ENCODE data around the gene STEAP2. TPM values are rescaled to one million over a fixed set of nuclear protein-coding genes. Genes with fewer than 3 reads are reported as not detected.

STEAP2 gene
- not detected for total RNA-seq
- polyA plus RNA-seq, result not detected
- total RNA-seq, result 0 reads per million in 6 experiments

- peaks cover 2 to 9% (median 7%) of the 10 kb centered on the region in 4 donors for H3K4me1 Mint-ChIP-seq
- H3K9me3 Mint-ChIP-seq, result no peaks in the 10 kb centered on the region
Observed at GRCh38 chr7:90211391-90212148, at the start of gene STEAP2. Gene STEAP2, plus strand, starts transcription at chr7:90211740. Its CDS starts 13,343 bp downstream, at chr7:90225083.

GRCh38 chr7:90163534-90163933, 48.0 kb upstream of the STEAP2 start:
- H3K27me3 Mint-ChIP-seq, result peaks cover 7 to 33% (median 10%) of the 10 kb centered on the region in 5 donors
- ATAC-seq, result no peak
- POLR2A ChIA-PET, result no interaction called here

More at GRCh38 chr7:90211391-90212148, at the start of gene STEAP2:
- Mint-ChIP-seq H3K27ac (no peak within 1 kb of the TSS), H3K4me3 (peak within 1 kb of the TSS in 5 of 10 donors; percentile 16 to 60 (median 52)), H3K36me3 (no peaks in the 10 kb centered on the region), H3K27me3 (peaks cover 5 to 25% (median 16%) of the 10 kb centered on the region in 5 donors)
- DNase-seq, result peak in 2 of 10 donors; percentile 3 to 6
- POLR2A ChIA-PET, result no interaction called here
- ATAC-seq, result peak in 1 of 2 donors; percentile 37

GRCh38 chr7:90165724-90166123, 45.8 kb upstream of the STEAP2 start:
- Mint-ChIP-seq H3K27me3 (peaks cover 7 to 39% (median 11%) of the 10 kb centered on the region in 5 donors), H3K9me3 (peaks cover 0 to 8% (median 0%) of the 10 kb centered on the region in 9 donors), H3K27ac (no peak overlapping the region), H3K36me3 (no peaks in the 10 kb centered on the region), H3K4me1 (no peaks in the 10 kb centered on the region), H3K4me3 (no peak overlapping the region)
- POLR2A ChIA-PET, result no interaction called here
- DNase-seq, result no peak
- ATAC-seq, result no peak

More at GRCh38 chr7:90163534-90163933, 48.0 kb upstream of the STEAP2 start:
- no peaks in the 10 kb centered on the region for H3K4me1 Mint-ChIP-seq
- H3K27ac Mint-ChIP-seq, result no peak overlapping the region
- no peak for DNase-seq
- H3K9me3 Mint-ChIP-seq, result no peaks in the 10 kb centered on the region
- H3K4me3 Mint-ChIP-seq, result no peak overlapping the region
- H3K36me3 Mint-ChIP-seq, result no peaks in the 10 kb centered on the region

- DNase-seq (no peak), ATAC-seq (no peak)
- Mint-ChIP-seq H3K27ac (no peak overlapping the region), H3K36me3 (no peaks in the 10 kb centered on the region), H3K4me3 (no peak overlapping the region), H3K4me1 (no peaks in the 10 kb centered on the region), H3K9me3 (peaks cover 0 to 12% (median 0%) of the 10 kb centered on the region in 9 donors), H3K27me3 (peaks cover 7 to 43% (median 14%) of the 10 kb centered on the region in 5 donors)
- POLR2A ChIA-PET, result no interaction called here
Observed at GRCh38 chr7:90166153-90166552, 45.4 kb upstream of the STEAP2 start.

GRCh38 chr7:90167361-90167760, 44.2 kb upstream of the STEAP2 start:
- H3K4me1 Mint-ChIP-seq, result no peaks in the 10 kb centered on the region
- no peak for DNase-seq
- no peak overlapping the region for H3K4me3 Mint-ChIP-seq
- no peak overlapping the region for H3K27ac Mint-ChIP-seq
- POLR2A ChIA-PET, result no interaction called here
- peaks cover 0 to 13% (median 2%) of the 10 kb centered on the region in 9 donors for H3K9me3 Mint-ChIP-seq
- ATAC-seq, result no peak
- H3K27me3 Mint-ChIP-seq, result peaks cover 16 to 55% (median 24%) of the 10 kb centered on the region in 5 donors
- no peaks in the 10 kb centered on the region for H3K36me3 Mint-ChIP-seq

- no peaks in the 10 kb centered on the region for H3K4me1 Mint-ChIP-seq
- peaks cover 0 to 13% (median 2%) of the 10 kb centered on the region in 9 donors for H3K9me3 Mint-ChIP-seq
- POLR2A ChIA-PET, result no interaction called here
- peaks cover 14 to 53% (median 20%) of the 10 kb centered on the region in 5 donors for H3K27me3 Mint-ChIP-seq
- no peak overlapping the region for H3K27ac Mint-ChIP-seq
- ATAC-seq (no peak), DNase-seq (no peak)
- H3K36me3 Mint-ChIP-seq, result no peaks in the 10 kb centered on the region
- no peak overlapping the region for H3K4me3 Mint-ChIP-seq
Observed at GRCh38 chr7:90169891-90170290, 41.6 kb upstream of the STEAP2 start.

- no peak overlapping the region for H3K4me3 Mint-ChIP-seq
- H3K9me3 Mint-ChIP-seq, result peaks cover 0 to 13% (median 2%) of the 10 kb centered on the region in 9 donors
- H3K4me1 Mint-ChIP-seq, result no peaks in the 10 kb centered on the region
- ATAC-seq, result no peak
- DNase-seq, result no peak
- POLR2A ChIA-PET, result no interaction called here
- no peak overlapping the region for H3K27ac Mint-ChIP-seq
- no peaks in the 10 kb centered on the region for H3K36me3 Mint-ChIP-seq
- peaks cover 13 to 41% (median 22%) of the 10 kb centered on the region in 5 donors for H3K27me3 Mint-ChIP-seq
Observed at GRCh38 chr7:90172121-90172520, 39.4 kb upstream of the STEAP2 start.

GRCh38 chr7:90172624-90173023, 38.9 kb upstream of the STEAP2 start:
- Mint-ChIP-seq H3K4me3 (no peak overlapping the region), H3K36me3 (no peaks in the 10 kb centered on the region), H3K9me3 (peaks cover 0 to 13% (median 2%) of the 10 kb centered on the region in 9 donors), H3K27me3 (peaks cover 13 to 38% (median 22%) of the 10 kb centered on the region in 5 donors), H3K4me1 (no peaks in the 10 kb centered on the region), H3K27ac (no peak overlapping the region)
- DNase-seq (no peak), ATAC-seq (no peak)
- POLR2A ChIA-PET, result no interaction called here

- ATAC-seq (no peak), DNase-seq (no peak)
- Mint-ChIP-seq H3K9me3 (peaks cover 0 to 13% (median 2%) of the 10 kb centered on the region in 9 donors), H3K36me3 (no peaks in the 10 kb centered on the region), H3K27me3 (peaks cover 13 to 38% (median 22%) of the 10 kb centered on the region in 5 donors), H3K4me1 (no peaks in the 10 kb centered on the region), H3K27ac (no peak overlapping the region), H3K4me3 (no peak overlapping the region)
- POLR2A ChIA-PET, result no interaction called here
Observed at GRCh38 chr7:90173127-90173844, 38.3 kb upstream of the STEAP2 start.

GRCh38 chr7:90175667-90176066, 35.9 kb upstream of the STEAP2 start:
- no peak overlapping the region for H3K4me3 Mint-ChIP-seq
- H3K4me1 Mint-ChIP-seq, result peaks cover 0 to 7% (median 2%) of the 10 kb centered on the region in 4 donors
- POLR2A ChIA-PET, result no interaction called here
- H3K27me3 Mint-ChIP-seq, result peaks cover 12 to 33% (median 22%) of the 10 kb centered on the region in 5 donors
- no peak overlapping the region for H3K27ac Mint-ChIP-seq
- H3K9me3 Mint-ChIP-seq, result peaks cover 0 to 6% (median 0%) of the 10 kb centered on the region in 9 donors
- no peak for ATAC-seq
- DNase-seq, result no peak
- H3K36me3 Mint-ChIP-seq, result no peaks in the 10 kb centered on the region

- POLR2A ChIA-PET, result no interaction called here
- ATAC-seq, result no peak
Observed at GRCh38 chr7:90176195-90176594, 35.3 kb upstream of the STEAP2 start.

GRCh38 chr7:90178166-90178565, 33.4 kb upstream of the STEAP2 start:
- ATAC-seq, result no peak
- Mint-ChIP-seq H3K4me1 (peaks cover 0 to 7% (median 2%) of the 10 kb centered on the region in 4 donors), H3K4me3 (no peak overlapping the region), H3K27ac (no peak overlapping the region), H3K27me3 (peaks cover 0 to 12% (median 7%) of the 10 kb centered on the region in 5 donors), H3K36me3 (no peaks in the 10 kb centered on the region), H3K9me3 (no peaks in the 10 kb centered on the region)
- POLR2A ChIA-PET, result no interaction called here
- DNase-seq, result no peak

More at GRCh38 chr7:90176195-90176594, 35.3 kb upstream of the STEAP2 start:
- peaks cover 10 to 28% (median 22%) of the 10 kb centered on the region in 5 donors for H3K27me3 Mint-ChIP-seq
- H3K27ac Mint-ChIP-seq, result no peak overlapping the region
- no peaks in the 10 kb centered on the region for H3K36me3 Mint-ChIP-seq
- peaks cover 0 to 7% (median 2%) of the 10 kb centered on the region in 4 donors for H3K4me1 Mint-ChIP-seq
- H3K4me3 Mint-ChIP-seq, result no peak overlapping the region
- H3K9me3 Mint-ChIP-seq, result peaks cover 0 to 4% (median 0%) of the 10 kb centered on the region in 9 donors
- DNase-seq, result no peak
